ENCODE measurements around the gene LRFN2.

The LRFN2 gene

GRCh38 chr6:40369042-40369441 lies 218.1 kb downstream of the LRFN2 start:
- Histone ChIP-seq H3K27ac (ENCODE audit: low read depth, low read length) (no peak overlapping the region), H3K9ac (ENCODE audit: low read depth in 1 of 2, low read length in 2 of 2) (no peak overlapping the region), H3K36me3 (ENCODE audit: control insufficient read depth in 1 of 2, insufficient read depth in 2 of 2, low read length in 2 of 2) (no peaks in the 10 kb centered on the region), H3K27me3 (ENCODE audit: control insufficient read depth in 1 of 2, insufficient read depth in 2 of 2, low read length in 2 of 2) (no peaks in the 10 kb centered on the region), H3K4me1 (ENCODE audit: control insufficient read depth in 1 of 2, insufficient read depth in 2 of 2, low read length in 2 of 2) (no peaks in the 10 kb centered on the region), H3K4me3 (ENCODE audit: low read depth in 1 of 2, low read length in 2 of 2) (no peak overlapping the region), H3K9me3 (ENCODE audit: control insufficient read depth in 1 of 2, low read length in 2 of 2) (no peaks in the 10 kb centered on the region)

GRCh38 chr6:40362859-40363258 lies 224.3 kb downstream of the LRFN2 start:
- no peak overlapping the region for H3K27ac ChIP-seq (ENCODE audit: low read depth, low read length)
- no peak overlapping the region for H3K9ac ChIP-seq (ENCODE audit: low read depth in 1 of 2, low read length in 2 of 2)
- no peak overlapping the region for H3K4me3 ChIP-seq (ENCODE audit: low read depth in 1 of 2, low read length in 2 of 2)
- H3K36me3 ChIP-seq (ENCODE audit: control insufficient read depth in 1 of 2, insufficient read depth in 2 of 2, low read length in 2 of 2), result no peaks in the 10 kb centered on the region
- no peaks in the 10 kb centered on the region for H3K27me3 ChIP-seq (ENCODE audit: control insufficient read depth in 1 of 2, insufficient read depth in 2 of 2, low read length in 2 of 2)
- H3K4me1 ChIP-seq (ENCODE audit: control insufficient read depth in 1 of 2, insufficient read depth in 2 of 2, low read length in 2 of 2), result no peaks in the 10 kb centered on the region
- H3K9me3 ChIP-seq (ENCODE audit: control insufficient read depth in 1 of 2, low read length in 2 of 2), result no peaks in the 10 kb centered on the region

- Histone ChIP-seq H3K27me3 (ENCODE audit: control insufficient read depth in 1 of 2, insufficient read depth in 2 of 2, low read length in 2 of 2) (no peaks in the 10 kb centered on the region), H3K9me3 (ENCODE audit: control insufficient read depth in 1 of 2, low read length in 2 of 2) (no peaks in the 10 kb centered on the region), H3K9ac (ENCODE audit: low read depth in 1 of 2, low read length in 2 of 2) (no peak overlapping the region), H3K27ac (ENCODE audit: low read depth, low read length) (no peak overlapping the region), H3K4me3 (ENCODE audit: low read depth in 1 of 2, low read length in 2 of 2) (no peak overlapping the region), H3K36me3 (ENCODE audit: control insufficient read depth in 1 of 2, insufficient read depth in 2 of 2, low read length in 2 of 2) (no peaks in the 10 kb centered on the region), H3K4me1 (ENCODE audit: control insufficient read depth in 1 of 2, insufficient read depth in 2 of 2, low read length in 2 of 2) (no peaks in the 10 kb centered on the region)
These were observed 227.4 kb downstream of the LRFN2 start for GRCh38 chr6:40359808-40360207.

- H3K9me3 ChIP-seq (ENCODE audit: control insufficient read depth in 1 of 2, low read length in 2 of 2), result no peaks in the 10 kb centered on the region
- no peaks in the 10 kb centered on the region for H3K4me1 ChIP-seq (ENCODE audit: control insufficient read depth in 1 of 2, insufficient read depth in 2 of 2, low read length in 2 of 2)
- no peak overlapping the region for H3K27ac ChIP-seq (ENCODE audit: low read depth, low read length)
- no peaks in the 10 kb centered on the region for H3K27me3 ChIP-seq (ENCODE audit: control insufficient read depth in 1 of 2, insufficient read depth in 2 of 2, low read length in 2 of 2)
- H3K9ac ChIP-seq (ENCODE audit: low read depth in 1 of 2, low read length in 2 of 2), result no peak overlapping the region
- H3K4me3 ChIP-seq (ENCODE audit: low read depth in 1 of 2, low read length in 2 of 2), result no peak overlapping the region
- H3K36me3 ChIP-seq (ENCODE audit: control insufficient read depth in 1 of 2, insufficient read depth in 2 of 2, low read length in 2 of 2), result no peaks in the 10 kb centered on the region
These were observed 228.4 kb downstream of the LRFN2 start for GRCh38 chr6:40358473-40359460.

- Histone ChIP-seq H3K27me3 (ENCODE audit: control insufficient read depth in 1 of 2, insufficient read depth in 2 of 2, low read length in 2 of 2) (no peaks in the 10 kb centered on the region), H3K4me3 (ENCODE audit: low read depth in 1 of 2, low read length in 2 of 2) (no peak overlapping the region), H3K4me1 (ENCODE audit: control insufficient read depth in 1 of 2, insufficient read depth in 2 of 2, low read length in 2 of 2) (no peaks in the 10 kb centered on the region), H3K9ac (ENCODE audit: low read depth in 1 of 2, low read length in 2 of 2) (no peak overlapping the region), H3K27ac (ENCODE audit: low read depth, low read length) (no peak overlapping the region), H3K36me3 (ENCODE audit: control insufficient read depth in 1 of 2, insufficient read depth in 2 of 2, low read length in 2 of 2) (no peaks in the 10 kb centered on the region), H3K9me3 (ENCODE audit: control insufficient read depth in 1 of 2, low read length in 2 of 2) (no peaks in the 10 kb centered on the region)
These were observed 230.8 kb downstream of the LRFN2 start for GRCh38 chr6:40356242-40356910.

GRCh38 chr6:40355532-40355931 lies 231.6 kb downstream of the LRFN2 start:
- Histone ChIP-seq H3K27me3 (ENCODE audit: control insufficient read depth in 1 of 2, insufficient read depth in 2 of 2, low read length in 2 of 2) (no peaks in the 10 kb centered on the region), H3K27ac (ENCODE audit: low read depth, low read length) (no peak overlapping the region), H3K9me3 (ENCODE audit: control insufficient read depth in 1 of 2, low read length in 2 of 2) (no peaks in the 10 kb centered on the region)

GRCh38 chr6:40355066-40355465 lies 232.1 kb downstream of the LRFN2 start:
- H3K9me3 ChIP-seq (ENCODE audit: control insufficient read depth in 1 of 2, low read length in 2 of 2), result no peaks in the 10 kb centered on the region
- no peak overlapping the region for H3K9ac ChIP-seq (ENCODE audit: low read depth in 1 of 2, low read length in 2 of 2)
- H3K27ac ChIP-seq (ENCODE audit: low read depth, low read length), result no peak overlapping the region
- no peak overlapping the region for H3K4me3 ChIP-seq (ENCODE audit: low read depth in 1 of 2, low read length in 2 of 2)
- no peaks in the 10 kb centered on the region for H3K27me3 ChIP-seq (ENCODE audit: control insufficient read depth in 1 of 2, insufficient read depth in 2 of 2, low read length in 2 of 2)
- H3K4me1 ChIP-seq (ENCODE audit: control insufficient read depth in 1 of 2, insufficient read depth in 2 of 2, low read length in 2 of 2), result no peaks in the 10 kb centered on the region
- no peaks in the 10 kb centered on the region for H3K36me3 ChIP-seq (ENCODE audit: control insufficient read depth in 1 of 2, insufficient read depth in 2 of 2, low read length in 2 of 2)

More at GRCh38 chr6:40355532-40355931, 231.6 kb downstream of the LRFN2 start:
- no peak overlapping the region for H3K4me3 ChIP-seq (ENCODE audit: low read depth in 1 of 2, low read length in 2 of 2)
- H3K4me1 ChIP-seq (ENCODE audit: control insufficient read depth in 1 of 2, insufficient read depth in 2 of 2, low read length in 2 of 2), result no peaks in the 10 kb centered on the region
- H3K9ac ChIP-seq (ENCODE audit: low read depth in 1 of 2, low read length in 2 of 2), result no peak overlapping the region
- H3K36me3 ChIP-seq (ENCODE audit: control insufficient read depth in 1 of 2, insufficient read depth in 2 of 2, low read length in 2 of 2), result no peaks in the 10 kb centered on the region

GRCh38 chr6:40353967-40354452 lies 233.2 kb downstream of the LRFN2 start:
- Histone ChIP-seq H3K9me3 (ENCODE audit: control insufficient read depth in 1 of 2, low read length in 2 of 2) (no peaks in the 10 kb centered on the region), H3K27ac (ENCODE audit: low read depth, low read length) (no peak overlapping the region), H3K36me3 (ENCODE audit: control insufficient read depth in 1 of 2, insufficient read depth in 2 of 2, low read length in 2 of 2) (no peaks in the 10 kb centered on the region), H3K4me1 (ENCODE audit: control insufficient read depth in 1 of 2, insufficient read depth in 2 of 2, low read length in 2 of 2) (no peaks in the 10 kb centered on the region), H3K27me3 (ENCODE audit: control insufficient read depth in 1 of 2, insufficient read depth in 2 of 2, low read length in 2 of 2) (no peaks in the 10 kb centered on the region), H3K4me3 (ENCODE audit: low read depth in 1 of 2, low read length in 2 of 2) (no peak overlapping the region), H3K9ac (ENCODE audit: low read depth in 1 of 2, low read length in 2 of 2) (no peak overlapping the region)

- H3K4me3 ChIP-seq (ENCODE audit: low read depth in 1 of 2, low read length in 2 of 2), result no peak overlapping the region
- no peaks in the 10 kb centered on the region for H3K36me3 ChIP-seq (ENCODE audit: control insufficient read depth in 1 of 2, insufficient read depth in 2 of 2, low read length in 2 of 2)
- H3K9me3 ChIP-seq (ENCODE audit: control insufficient read depth in 1 of 2, low read length in 2 of 2), result no peaks in the 10 kb centered on the region
- no peaks in the 10 kb centered on the region for H3K4me1 ChIP-seq (ENCODE audit: control insufficient read depth in 1 of 2, insufficient read depth in 2 of 2, low read length in 2 of 2)
- H3K9ac ChIP-seq (ENCODE audit: low read depth in 1 of 2, low read length in 2 of 2), result no peak overlapping the region
- no peak overlapping the region for H3K27ac ChIP-seq (ENCODE audit: low read depth, low read length)
- no peaks in the 10 kb centered on the region for H3K27me3 ChIP-seq (ENCODE audit: control insufficient read depth in 1 of 2, insufficient read depth in 2 of 2, low read length in 2 of 2)
These were observed 233.8 kb downstream of the LRFN2 start for GRCh38 chr6:40353197-40353966.
